ENCODE measurements around the gene SERINC1.

The SERINC1 gene

DNA sequence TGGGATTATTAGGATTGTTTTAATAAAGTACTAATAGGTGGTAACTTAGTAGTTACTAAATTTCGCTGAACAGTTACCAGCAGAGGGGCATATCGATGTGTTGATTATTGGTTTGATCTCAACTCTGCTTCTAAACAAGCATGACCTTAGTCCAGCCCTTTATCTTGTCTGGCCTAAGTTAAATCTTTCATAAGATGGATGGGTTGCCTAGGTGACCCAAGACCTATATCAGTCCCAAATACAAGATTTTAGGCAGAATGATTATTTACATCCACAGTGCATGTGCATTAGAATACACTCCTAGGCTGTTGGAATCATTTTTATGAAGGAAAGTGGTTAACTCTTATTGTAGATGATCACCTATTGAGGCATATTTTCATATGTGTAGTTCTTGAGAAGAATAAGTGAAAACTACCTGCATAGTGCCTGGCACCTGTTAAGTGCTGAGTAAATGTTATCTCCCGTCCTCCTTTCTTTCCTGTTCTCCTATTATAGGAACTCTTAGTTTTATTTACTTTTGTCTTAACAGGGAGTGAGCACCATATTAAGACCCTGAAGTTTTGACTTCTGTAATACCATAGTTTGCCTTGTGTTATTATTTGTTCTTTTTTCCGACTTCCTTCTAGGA, 71.0 kb downstream of the SERINC1 start:
- TF ChIP-seq, protein P1, sequence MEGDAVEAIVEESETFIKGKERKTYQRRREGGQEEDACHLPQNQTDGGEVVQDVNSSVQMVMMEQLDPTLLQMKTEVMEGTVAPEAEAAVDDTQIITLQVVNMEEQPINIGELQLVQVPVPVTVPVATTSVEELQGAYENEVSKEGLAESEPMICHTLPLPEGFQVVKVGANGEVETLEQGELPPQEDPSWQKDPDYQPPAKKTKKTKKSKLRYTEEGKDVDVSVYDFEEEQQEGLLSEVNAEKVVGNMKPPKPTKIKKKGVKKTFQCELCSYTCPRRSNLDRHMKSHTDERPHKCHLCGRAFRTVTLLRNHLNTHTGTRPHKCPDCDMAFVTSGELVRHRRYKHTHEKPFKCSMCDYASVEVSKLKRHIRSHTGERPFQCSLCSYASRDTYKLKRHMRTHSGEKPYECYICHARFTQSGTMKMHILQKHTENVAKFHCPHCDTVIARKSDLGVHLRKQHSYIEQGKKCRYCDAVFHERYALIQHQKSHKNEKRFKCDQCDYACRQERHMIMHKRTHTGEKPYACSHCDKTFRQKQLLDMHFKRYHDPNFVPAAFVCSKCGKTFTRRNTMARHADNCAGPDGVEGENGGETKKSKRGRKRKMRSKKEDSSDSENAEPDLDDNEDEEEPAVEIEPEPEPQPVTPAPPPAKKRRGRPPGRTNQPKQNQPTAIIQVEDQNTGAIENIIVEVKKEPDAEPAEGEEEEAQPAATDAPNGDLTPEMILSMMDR (conservative IDR thresholded peaks at IDR 0.05; ENCODE audit: low read depth), result no peak
- ChIA-PET CTCF (interaction anchor here (0.7 kb wide), 1 partner anchor 401 kb away, joined by 4 read pairs; no protein-coding TSS in a partner anchor), POLR2A (ENCODE audit: low non-redundant PET) (no interaction called here)
- no peak for DNase-seq (ENCODE audit: low spot score)
- no peak overlapping the region for H3K27ac ChIP-seq

GRCh38 chr6:122400121-122400450, 71.5 kb downstream of the SERINC1 start:
- peak overlapping the region; percentile 87 for H3K27ac ChIP-seq
- DNase-seq (ENCODE audit: low spot score), result peak; percentile 17
- CTCF ChIA-PET, result no interaction called here
- POLR2A ChIA-PET (ENCODE audit: low non-redundant PET), result no interaction called here
- TF ChIP-seq, protein P1 (conservative IDR thresholded peaks at IDR 0.05; ENCODE audit: low read depth), result no peak

- peak within 1 kb of the TSS; percentile 87 for H3K27ac ChIP-seq
- POLR2A ChIA-PET (ENCODE audit: low non-redundant PET), result no interaction called here
- TF ChIP-seq, protein P1 (conservative IDR thresholded peaks at IDR 0.05; ENCODE audit: low read depth), result no peak
- DNase-seq (ENCODE audit: low spot score), result peak; percentile 96
- CTCF ChIA-PET, result no interaction called here
These were observed 72.1 kb downstream of the SERINC1 start, which contains the start of gene HSF2 for GRCh38 chr6:122399348-122400120. HSF2 (plus strand) TSS chr6:122399652; CDS start chr6:122399738, 86 bp downstream.

- ChIA-PET POLR2A (ENCODE audit: low non-redundant PET) (no interaction called here), CTCF (no interaction called here)
- TF ChIP-seq, protein P1 (conservative IDR thresholded peaks at IDR 0.05; ENCODE audit: low read depth), result no peak
- DNase-seq (ENCODE audit: low spot score), result no peak
- peak overlapping the region; percentile 87 for H3K27ac ChIP-seq
These were observed 72.6 kb downstream of the SERINC1 start for GRCh38 chr6:122399055-122399347.

GRCh38 chr6:122394016-122394415, 77.6 kb downstream of the SERINC1 start:
- DNase-seq (ENCODE audit: low spot score), result no peak
- POLR2A ChIA-PET (ENCODE audit: low non-redundant PET), result no interaction called here
- CTCF ChIA-PET, result interaction anchor here (2.0 kb wide), 1 partner anchor 13 kb away, joined by 6 read pairs; no protein-coding TSS in a partner anchor
- TF ChIP-seq, protein P1 (conservative IDR thresholded peaks at IDR 0.05; ENCODE audit: low read depth), result no peak
- no peak overlapping the region for H3K27ac ChIP-seq

DNA sequence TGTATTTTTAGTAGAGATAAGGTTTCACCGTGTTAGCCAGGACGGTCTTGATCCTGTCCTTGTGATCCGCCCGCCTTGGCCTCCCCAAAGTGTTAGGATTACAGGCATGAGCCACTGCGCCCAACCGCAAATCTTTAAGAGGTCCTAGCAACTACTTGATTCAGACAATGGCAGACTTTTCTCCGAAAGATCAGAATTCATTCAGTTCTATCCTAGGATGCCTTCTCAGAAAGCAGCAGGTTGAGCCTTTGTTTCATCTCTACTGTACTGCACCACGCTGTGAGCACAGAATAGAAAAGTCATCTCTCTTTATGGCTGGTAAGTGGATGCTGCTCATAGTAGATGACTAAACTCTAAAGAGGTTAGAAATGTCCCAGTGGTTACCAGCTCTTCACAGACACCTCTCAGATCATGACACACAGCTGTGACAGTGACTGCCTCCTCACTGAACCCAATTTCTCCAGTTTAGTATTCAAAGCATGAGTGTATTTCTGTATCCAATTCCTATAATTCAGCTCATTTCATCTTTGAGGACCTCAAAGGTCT, 78.2 kb downstream of the SERINC1 start:
- POLR2A ChIA-PET (ENCODE audit: low non-redundant PET), result no interaction called here
- CTCF ChIA-PET, result interaction anchor here (2.0 kb wide), 1 partner anchor 12 kb away, joined by 6 read pairs; no protein-coding TSS in a partner anchor
- H3K27ac ChIP-seq, result no peak overlapping the region
- TF ChIP-seq, protein P1 (conservative IDR thresholded peaks at IDR 0.05; ENCODE audit: low read depth), result no peak
- DNase-seq (ENCODE audit: low spot score), result no peak

Data from RWPE1 (cell line).